Measurements from ENCODE around the gene ORAI2.

ORAI2 gene

DNA sequence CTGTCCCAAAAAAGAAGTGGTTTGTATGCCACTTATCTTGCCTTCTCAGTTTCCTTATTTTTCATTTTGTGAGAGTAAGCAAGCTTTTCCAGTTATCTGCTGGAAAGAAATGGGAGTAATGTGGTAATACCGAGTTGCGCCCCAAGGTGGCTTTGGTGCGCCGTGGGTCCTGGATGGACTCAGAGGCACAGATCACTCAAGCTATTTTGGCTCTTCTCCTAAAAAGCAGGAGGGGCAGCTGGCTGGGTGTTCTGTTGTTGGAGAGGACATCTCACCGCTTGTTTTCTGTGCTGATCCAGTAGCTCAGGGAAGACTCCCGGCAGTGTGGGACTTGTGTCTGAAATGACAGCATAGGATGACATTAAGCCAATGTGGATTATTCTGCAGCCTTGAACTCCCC, 20.8 kb upstream of the ORAI2 start:
- in situ Hi-C loops (cut with MboI; ENCODE audit: low pct_unique_long_range_greater_than_20kb, low sequenced_read_pairs, unreplicated experiment): loop anchor here (5.0 kb wide), 1 partner anchor 35 kb away; no protein-coding TSS in a partner anchor
- DNase-seq (ENCODE audit: low spot score): no peak
- TF ChIP-seq, protein P1, sequence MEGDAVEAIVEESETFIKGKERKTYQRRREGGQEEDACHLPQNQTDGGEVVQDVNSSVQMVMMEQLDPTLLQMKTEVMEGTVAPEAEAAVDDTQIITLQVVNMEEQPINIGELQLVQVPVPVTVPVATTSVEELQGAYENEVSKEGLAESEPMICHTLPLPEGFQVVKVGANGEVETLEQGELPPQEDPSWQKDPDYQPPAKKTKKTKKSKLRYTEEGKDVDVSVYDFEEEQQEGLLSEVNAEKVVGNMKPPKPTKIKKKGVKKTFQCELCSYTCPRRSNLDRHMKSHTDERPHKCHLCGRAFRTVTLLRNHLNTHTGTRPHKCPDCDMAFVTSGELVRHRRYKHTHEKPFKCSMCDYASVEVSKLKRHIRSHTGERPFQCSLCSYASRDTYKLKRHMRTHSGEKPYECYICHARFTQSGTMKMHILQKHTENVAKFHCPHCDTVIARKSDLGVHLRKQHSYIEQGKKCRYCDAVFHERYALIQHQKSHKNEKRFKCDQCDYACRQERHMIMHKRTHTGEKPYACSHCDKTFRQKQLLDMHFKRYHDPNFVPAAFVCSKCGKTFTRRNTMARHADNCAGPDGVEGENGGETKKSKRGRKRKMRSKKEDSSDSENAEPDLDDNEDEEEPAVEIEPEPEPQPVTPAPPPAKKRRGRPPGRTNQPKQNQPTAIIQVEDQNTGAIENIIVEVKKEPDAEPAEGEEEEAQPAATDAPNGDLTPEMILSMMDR (IDR thresholded peaks at IDR 0.05; ENCODE audit: extremely low read depth, insufficient read depth, missing control alignments): peak; percentile 56

DNA sequence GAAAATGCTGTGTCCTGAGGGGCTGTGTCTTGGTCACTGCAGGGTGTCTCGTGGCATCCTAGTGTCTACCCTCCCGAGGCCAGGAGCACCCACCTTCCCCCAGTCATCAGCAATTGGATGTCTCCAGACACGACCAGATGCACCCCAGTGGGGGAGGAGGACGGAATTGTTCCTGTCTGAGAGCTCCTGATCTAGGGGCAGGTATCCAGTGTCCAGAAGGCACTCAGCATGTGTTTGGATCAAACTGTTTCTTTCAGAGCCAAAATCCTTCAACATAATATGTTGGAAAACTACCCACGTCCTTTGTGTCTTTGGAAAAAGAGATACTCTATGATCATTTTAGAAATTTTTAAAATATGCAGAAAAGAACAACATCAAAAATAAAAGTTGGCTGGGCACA, 20.3 kb upstream of the ORAI2 start:
- DNase-seq (ENCODE audit: low spot score): no peak
- in situ Hi-C loops (cut with MboI; ENCODE audit: low pct_unique_long_range_greater_than_20kb, low sequenced_read_pairs, unreplicated experiment): loop anchor here (5.0 kb wide), 1 partner anchor 34 kb away; no protein-coding TSS in a partner anchor
- TF ChIP-seq, protein P1 (IDR thresholded peaks at IDR 0.05; ENCODE audit: extremely low read depth, insufficient read depth, missing control alignments): no peak

DNA sequence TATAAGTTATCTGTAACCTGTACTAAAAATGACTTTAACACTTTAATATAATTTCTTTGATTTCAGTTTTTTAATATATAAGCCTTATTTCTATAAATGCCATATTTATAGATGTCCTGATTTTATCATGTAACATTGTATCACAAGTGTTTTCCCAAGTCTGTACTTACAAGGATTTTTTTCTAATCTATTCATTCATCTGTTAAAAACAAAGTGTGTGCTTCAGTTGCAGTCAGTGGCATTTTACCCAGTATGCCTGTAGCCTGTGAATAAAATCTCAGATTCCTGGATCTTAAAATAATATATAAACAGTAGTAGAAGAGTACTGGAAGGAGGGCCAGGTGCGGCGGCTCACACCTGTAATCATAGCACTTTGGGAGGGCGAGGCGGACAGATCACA, 19.8 kb upstream of the ORAI2 start:
- in situ Hi-C loops (cut with MboI; ENCODE audit: low pct_unique_long_range_greater_than_20kb, low sequenced_read_pairs, unreplicated experiment): loop anchor here (5.0 kb wide), 1 partner anchor 34 kb away; no protein-coding TSS in a partner anchor
- DNase-seq (ENCODE audit: low spot score): no peak
- TF ChIP-seq, protein P1 (IDR thresholded peaks at IDR 0.05; ENCODE audit: extremely low read depth, insufficient read depth, missing control alignments): no peak

DNA sequence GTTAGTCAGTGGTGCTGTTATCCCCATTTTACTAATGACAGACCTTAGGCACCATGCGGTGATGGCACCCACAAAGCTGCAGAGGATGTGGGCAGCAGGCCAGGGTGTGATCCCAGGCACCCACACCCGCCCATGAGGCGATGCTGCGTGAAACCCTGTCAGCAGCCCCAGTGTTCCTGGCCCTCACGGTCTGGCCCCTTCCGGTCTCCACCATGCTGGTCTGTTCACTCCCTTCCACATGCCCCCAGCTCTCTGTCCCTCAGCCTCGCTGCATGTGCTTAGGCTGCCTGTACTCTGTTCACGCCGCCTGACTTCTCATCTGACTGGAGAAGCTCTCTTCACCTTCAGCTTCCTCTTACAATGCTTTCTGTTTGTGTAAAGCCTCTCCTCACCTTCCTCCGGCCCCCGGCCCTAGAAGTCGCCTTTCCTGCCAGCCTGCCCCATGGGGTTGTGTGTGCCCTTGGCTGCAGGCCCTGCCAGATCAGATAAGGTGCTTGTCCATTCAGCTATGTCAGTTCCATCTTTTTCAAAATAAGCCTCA, 17.6 kb upstream of the ORAI2 start:
- TF ChIP-seq, protein P1 (IDR thresholded peaks at IDR 0.05; ENCODE audit: extremely low read depth, insufficient read depth, missing control alignments): no peak
- DNase-seq (ENCODE audit: low spot score): no peak
- in situ Hi-C loops (cut with MboI; ENCODE audit: low pct_unique_long_range_greater_than_20kb, low sequenced_read_pairs, unreplicated experiment): no loop called here

DNA sequence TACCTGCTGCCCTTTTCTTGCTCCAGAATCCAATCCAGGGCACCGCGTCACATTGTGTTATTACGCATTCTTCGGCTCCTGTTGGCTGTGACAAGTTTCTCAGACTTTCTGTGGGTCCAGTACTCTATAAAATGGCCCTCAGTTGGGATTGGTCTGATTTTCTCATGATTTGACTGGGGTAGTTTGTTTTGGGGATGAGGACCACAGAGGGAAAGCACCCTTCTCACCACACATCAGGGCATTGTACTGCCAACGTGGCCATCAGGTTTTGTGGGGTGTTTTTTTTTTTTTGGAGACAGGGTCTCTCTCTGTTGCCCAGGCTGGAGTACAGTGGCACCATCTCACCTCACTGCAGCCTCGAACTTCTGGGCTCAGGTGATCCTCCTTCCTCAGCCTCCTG, 17.0 kb upstream of the ORAI2 start:
- in situ Hi-C loops (cut with MboI; ENCODE audit: low pct_unique_long_range_greater_than_20kb, low sequenced_read_pairs, unreplicated experiment): no loop called here
- TF ChIP-seq, protein P1 (IDR thresholded peaks at IDR 0.05; ENCODE audit: extremely low read depth, insufficient read depth, missing control alignments): no peak
- DNase-seq (ENCODE audit: low spot score): no peak

DNA sequence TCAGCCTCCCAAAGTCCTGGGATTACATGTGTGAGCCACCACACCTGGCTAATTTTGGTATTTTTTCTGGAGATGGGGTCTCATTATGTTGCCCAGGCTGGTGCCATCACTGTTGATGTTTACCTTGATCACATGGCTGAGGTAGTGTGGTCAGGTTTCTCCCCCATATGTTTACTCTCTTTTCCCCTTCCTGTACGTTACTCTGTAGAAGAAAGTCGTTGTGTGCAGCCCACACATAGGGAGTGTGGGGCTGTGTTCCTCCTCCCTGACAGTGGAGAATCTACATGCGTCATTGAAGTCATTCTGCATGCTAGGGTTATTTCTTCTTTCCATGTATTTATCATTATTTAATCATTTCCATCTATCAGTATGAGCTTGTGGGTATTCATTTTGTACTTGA, 16.3 kb upstream of the ORAI2 start:
- no peak for DNase-seq (ENCODE audit: low spot score)

More for the DNA sequence above, 16.3 kb upstream of the ORAI2 start:
- TF ChIP-seq, protein P1 (IDR thresholded peaks at IDR 0.05; ENCODE audit: extremely low read depth, insufficient read depth, missing control alignments): no peak
- in situ Hi-C loops (cut with MboI; ENCODE audit: low pct_unique_long_range_greater_than_20kb, low sequenced_read_pairs, unreplicated experiment): no loop called here
